ENCODE results near the gene NCOA1.

Gene NCOA1

DNA sequence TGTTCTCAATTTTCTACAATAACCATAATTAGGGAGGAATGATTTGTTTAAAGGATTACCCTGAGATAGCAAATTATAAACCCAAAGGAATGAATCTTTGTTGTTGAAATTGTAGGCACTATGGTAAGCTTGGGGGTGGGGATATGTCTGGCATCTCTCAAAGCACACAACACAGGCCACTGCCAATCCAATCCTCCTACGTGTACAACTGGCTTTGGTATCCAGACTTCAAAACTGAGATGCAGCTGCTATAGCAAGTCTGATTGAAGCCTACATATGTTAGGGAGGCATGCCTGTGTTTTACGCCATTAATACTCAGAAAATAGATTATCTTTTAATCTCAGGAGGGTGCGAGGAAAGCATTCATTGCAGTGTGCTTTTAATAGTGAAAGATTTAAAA is 5.9 kb upstream of the NCOA1 start:
- no peaks in the 10 kb centered on the region for H3F3A ChIP-seq (ENCODE audit: insufficient read depth, low read length)
- H3K4me3 ChIP-seq (ENCODE audit: low read depth, low read length, poor library complexity, severe bottlenecking), result no peak overlapping the region
- no peak overlapping the region for H3K9ac ChIP-seq (ENCODE audit: low read length)
- no peaks in the 10 kb centered on the region; the same call in 1 of the 2 replicates for H3K27me3 ChIP-seq (ENCODE audit: insufficient read depth, low read length)
- H3K9me3 ChIP-seq (ENCODE audit: low read length), result 0 out of 2 replicates have a peak, but pooled peaks cover 2% of the 10 kb centered on the region
- H3K36me3 ChIP-seq (ENCODE audit: insufficient read depth, low read length), result no peaks in the 10 kb centered on the region; the same call in 1 of the 2 replicates
- H3K27ac ChIP-seq (ENCODE audit: low read depth, low read length, poor library complexity, severe bottlenecking), result no peak overlapping the region
- H3K4me1 ChIP-seq (ENCODE audit: insufficient read depth, low read length, severe bottlenecking), result peaks cover 8% of the 10 kb centered on the region
- no peaks in the 10 kb centered on the region for H3K79me2 ChIP-seq (ENCODE audit: insufficient read depth, low read length)
- no peak overlapping the region for H3K4me2 ChIP-seq (ENCODE audit: low read length)
- H4K20me1 ChIP-seq (ENCODE audit: insufficient read depth, low read length), result no peaks in the 10 kb centered on the region
- TF ChIP-seq, protein P1, sequence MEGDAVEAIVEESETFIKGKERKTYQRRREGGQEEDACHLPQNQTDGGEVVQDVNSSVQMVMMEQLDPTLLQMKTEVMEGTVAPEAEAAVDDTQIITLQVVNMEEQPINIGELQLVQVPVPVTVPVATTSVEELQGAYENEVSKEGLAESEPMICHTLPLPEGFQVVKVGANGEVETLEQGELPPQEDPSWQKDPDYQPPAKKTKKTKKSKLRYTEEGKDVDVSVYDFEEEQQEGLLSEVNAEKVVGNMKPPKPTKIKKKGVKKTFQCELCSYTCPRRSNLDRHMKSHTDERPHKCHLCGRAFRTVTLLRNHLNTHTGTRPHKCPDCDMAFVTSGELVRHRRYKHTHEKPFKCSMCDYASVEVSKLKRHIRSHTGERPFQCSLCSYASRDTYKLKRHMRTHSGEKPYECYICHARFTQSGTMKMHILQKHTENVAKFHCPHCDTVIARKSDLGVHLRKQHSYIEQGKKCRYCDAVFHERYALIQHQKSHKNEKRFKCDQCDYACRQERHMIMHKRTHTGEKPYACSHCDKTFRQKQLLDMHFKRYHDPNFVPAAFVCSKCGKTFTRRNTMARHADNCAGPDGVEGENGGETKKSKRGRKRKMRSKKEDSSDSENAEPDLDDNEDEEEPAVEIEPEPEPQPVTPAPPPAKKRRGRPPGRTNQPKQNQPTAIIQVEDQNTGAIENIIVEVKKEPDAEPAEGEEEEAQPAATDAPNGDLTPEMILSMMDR (IDR thresholded peaks at IDR 0.05; ENCODE audit: low read length), result no peak
- TF ChIP-seq EZH2 (IDR thresholded peaks at IDR 0.05; ENCODE audit: borderline replicate concordance, low read length), result no peak
- no peak overlapping the region for H2AFZ ChIP-seq (ENCODE audit: low read length)
- H3K9me2 ChIP-seq (ENCODE audit: low read depth, low read length), result no peaks in the 10 kb centered on the region

DNA sequence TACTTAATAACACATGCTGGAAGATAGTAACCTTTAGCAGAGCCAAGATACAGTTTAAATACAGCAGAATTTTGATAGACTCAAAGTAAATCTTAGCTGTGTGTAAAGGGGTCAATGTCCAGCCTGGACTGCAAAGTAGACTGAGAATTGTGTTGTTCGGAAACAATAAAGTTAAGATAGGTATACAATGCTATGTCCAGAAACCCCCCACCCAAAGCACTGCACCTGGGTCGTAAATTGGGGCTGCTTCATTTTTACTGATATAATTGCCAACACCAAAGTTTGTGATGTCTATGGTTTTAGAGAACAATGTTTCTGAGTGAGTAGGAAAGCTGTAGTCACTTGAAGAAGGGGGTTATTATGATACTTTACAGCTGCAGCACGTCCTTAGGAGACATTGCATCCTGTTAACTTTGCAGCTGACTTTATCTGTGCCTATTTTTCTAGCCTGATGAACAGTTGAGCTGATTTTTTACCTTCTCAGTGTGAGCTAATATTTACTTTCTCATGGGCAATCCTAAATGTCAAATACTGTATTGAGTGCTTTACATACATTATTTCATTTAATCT is 4.3 kb upstream of the NCOA1 start:
- H3F3A ChIP-seq (ENCODE audit: insufficient read depth, low read length), result no peaks in the 10 kb centered on the region
- peaks cover 12% of the 10 kb centered on the region for H3K4me1 ChIP-seq (ENCODE audit: insufficient read depth, low read length, severe bottlenecking)
- no peaks in the 10 kb centered on the region for H3K27me3 ChIP-seq (ENCODE audit: insufficient read depth, low read length)
- no peak overlapping the region for H3K4me2 ChIP-seq (ENCODE audit: low read length)
- no peaks in the 10 kb centered on the region for H4K20me1 ChIP-seq (ENCODE audit: insufficient read depth, low read length)
- no peak overlapping the region for H3K9ac ChIP-seq (ENCODE audit: low read length)
- H3K27ac ChIP-seq (ENCODE audit: low read depth, low read length, poor library complexity, severe bottlenecking), result no peak overlapping the region
- H3K4me3 ChIP-seq (ENCODE audit: low read depth, low read length, poor library complexity, severe bottlenecking), result no peak overlapping the region
- H3K9me2 ChIP-seq (ENCODE audit: low read depth, low read length), result no peaks in the 10 kb centered on the region
- no peaks in the 10 kb centered on the region for H3K79me2 ChIP-seq (ENCODE audit: insufficient read depth, low read length)
- TF ChIP-seq, protein P1 (IDR thresholded peaks at IDR 0.05; ENCODE audit: low read length), result no peak
- TF ChIP-seq EZH2 (IDR thresholded peaks at IDR 0.05; ENCODE audit: borderline replicate concordance, low read length), result no peak
- 0 out of 2 replicates have a peak, but pooled peaks cover 2% of the 10 kb centered on the region for H3K9me3 ChIP-seq (ENCODE audit: low read length)
- H3K36me3 ChIP-seq (ENCODE audit: insufficient read depth, low read length), result no peaks in the 10 kb centered on the region; the same call in 1 of the 2 replicates
- H2AFZ ChIP-seq (ENCODE audit: low read length), result no peak overlapping the region

DNA sequence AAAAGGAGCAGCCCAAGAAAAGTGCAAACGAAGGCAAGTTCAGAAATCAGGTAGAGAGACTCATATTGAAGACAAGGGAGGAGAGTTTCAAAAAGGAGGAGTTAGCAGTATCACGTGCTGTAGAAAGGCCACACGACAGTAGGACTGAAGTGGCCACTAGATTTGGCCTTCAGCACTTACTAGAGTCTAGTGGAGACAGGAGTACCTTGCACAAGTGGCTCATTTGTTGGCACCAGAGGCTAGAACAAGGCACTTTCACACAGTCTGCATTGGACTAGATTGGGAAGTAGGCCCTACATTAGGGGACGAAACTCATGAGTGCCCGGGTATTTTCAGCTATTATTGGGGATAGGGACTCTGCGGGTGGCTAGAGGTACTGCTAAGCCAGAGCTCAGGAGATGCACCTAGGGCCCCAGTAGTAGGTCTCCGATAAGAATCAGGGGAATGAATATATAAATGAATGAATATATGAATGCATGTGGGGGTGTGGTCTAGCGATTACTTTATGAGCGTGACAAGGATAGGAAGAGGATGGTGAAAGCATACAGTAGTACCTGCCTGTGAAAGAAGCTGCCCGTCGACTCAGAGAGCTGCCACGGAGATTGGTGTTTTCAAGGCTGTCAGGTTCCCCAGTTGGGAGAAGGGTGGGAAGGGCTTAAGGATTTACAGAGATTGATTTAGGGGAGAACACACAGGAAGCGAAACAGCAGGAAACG is 1.4 kb upstream of the NCOA1 start:
- TF ChIP-seq EZH2 (IDR thresholded peaks at IDR 0.05; ENCODE audit: borderline replicate concordance, low read length), result no peak
- TF ChIP-seq, protein P1 (IDR thresholded peaks at IDR 0.05; ENCODE audit: low read length), result no peak
- Histone ChIP-seq H3K9ac (ENCODE audit: low read length) (peak overlapping the region; percentile 69; the same call in 1 of the 2 replicates), H3F3A (ENCODE audit: insufficient read depth, low read length) (no peaks in the 10 kb centered on the region), H2AFZ (ENCODE audit: low read length) (peak overlapping the region; percentile 26; the same call in 1 of the 2 replicates), H3K9me2 (ENCODE audit: low read depth, low read length) (no peaks in the 10 kb centered on the region), H3K4me2 (ENCODE audit: low read length) (peak overlapping the region; percentile 70), H4K20me1 (ENCODE audit: insufficient read depth, low read length) (no peaks in the 10 kb centered on the region), H3K27me3 (ENCODE audit: insufficient read depth, low read length) (no peaks in the 10 kb centered on the region), H3K27ac (ENCODE audit: low read depth, low read length, poor library complexity, severe bottlenecking) (peak overlapping the region; percentile 50), H3K36me3 (ENCODE audit: insufficient read depth, low read length) (no peaks in the 10 kb centered on the region), H3K4me3 (ENCODE audit: low read depth, low read length, poor library complexity, severe bottlenecking) (peak overlapping the region; percentile 66), H3K79me2 (ENCODE audit: insufficient read depth, low read length) (no peaks in the 10 kb centered on the region), H3K9me3 (ENCODE audit: low read length) (0 out of 2 replicates have a peak, but pooled peaks cover 2% of the 10 kb centered on the region), H3K4me1 (ENCODE audit: insufficient read depth, low read length, severe bottlenecking) (peaks cover 41% of the 10 kb centered on the region)
